Panc1 (cell line): ENCODE data around the gene RHBDD1. TPM values are rescaled to one million over a fixed set of nuclear protein-coding genes. Genes with fewer than 3 reads are reported as not detected.

Source experiments
- ATAC-seq: fragments of 200-7000 bp; cut with Tn5 transposase; 2 replicates; pipeline ENCODE4 v1.9.1; 2020; ENCODE audit warnings: mild to moderate bottlenecking, moderate library complexity
- BruUV-seq: library from RNA; stranded (reverse); fragments of 400-500 nt; replicated peaks from 2 replicates; lab custom pipeline; 2021; lab: Mats Ljungman, UMichigan
- CTCF ChIA-PET: fragments of 300-600 bp; sonication (Branson Sonifier 250); formaldehyde crosslinking; loops from one replicate; lab custom pipeline; 2022; ENCODE audit warnings: antibody characterized with exemption; lab: Charles Lee
- POLR2A ChIA-PET: fragments of 300-600 bp; sonication (Branson Sonifier 250); formaldehyde crosslinking; loops from one replicate; lab custom pipeline; 2022; ENCODE audit warnings: antibody characterized with exemption; lab: Charles Lee
- DNase-seq: peaks from one replicate; pipeline ENCODE4 v3.0.0-alpha.2; 2010; ENCODE audit warnings: low read depth, low spot score
- H3K27ac ChIP-seq: 2 replicates; pipeline ENCODE4 v1.5.1; 2011; ENCODE audit warnings: mild to moderate bottlenecking, low read length, inconsistent platforms
- H3K27me3 ChIP-seq: fragments of 200-500 bp; sonication (Bioruptor generic); 2 replicates; pipeline ENCODE4 v1.6.0; 2014; ENCODE audit warnings: low read length, inconsistent platforms; ENCODE audit not compliant: control insufficient read depth, insufficient read depth
- H3K36me3 ChIP-seq: fragments of 200-500 bp; sonication (Bioruptor generic); 2 replicates; pipeline ENCODE4 v1.5.1; 2014; ENCODE audit warnings: inconsistent platforms, mild to moderate bottlenecking, low read length, moderate library complexity; ENCODE audit not compliant: control insufficient read depth, insufficient read depth
- H3K4me1 ChIP-seq: 2 replicates; pipeline ENCODE4 v1.5.1; 2011; ENCODE audit warnings: inconsistent platforms, mild to moderate bottlenecking, low read length, moderate library complexity; ENCODE audit not compliant: control insufficient read depth, insufficient read depth
- H3K4me3 ChIP-seq, 2 experiments: 2 replicates each; pipeline ENCODE4 v1.5.1; 2011 to 2012; ENCODE audit warnings: low read depth in 2 of 2, low read length in 2 of 2, mild to moderate bottlenecking in 2 of 2, inconsistent platforms in 1 of 2, moderate library complexity in 1 of 2
- H3K9me3 ChIP-seq: fragments of 200-500 bp; sonication (Bioruptor generic); 2 replicates; pipeline ENCODE4 v1.5.1; 2014; ENCODE audit warnings: low read depth, mild to moderate bottlenecking, inconsistent platforms, low read length, moderate library complexity; ENCODE audit not compliant: control insufficient read depth, insufficient read depth
- POLR2AphosphoS5 ChIP-seq: IDR thresholded peaks from 2 replicates; pipeline ENCODE4 v1.6.1; 2012; ENCODE audit warnings: mild to moderate bottlenecking, low read depth, low read length, moderate library complexity
- SIN3A ChIP-seq: IDR thresholded peaks from 2 replicates; pipeline ENCODE4 v1.6.1; 2012; ENCODE audit warnings: low read depth, mild to moderate bottlenecking, low read length, moderate library complexity, borderline replicate concordance; ENCODE audit not compliant: insufficient read depth
- TCF7L2 ChIP-seq: IDR thresholded peaks from 2 replicates; pipeline ENCODE4 v1.6.1; 2011; ENCODE audit warnings: mild to moderate bottlenecking, low read depth, low read length, inconsistent platforms
- in situ Hi-C: cut with HindIII; loops from 2 replicates; pipeline ENCODE4 v1.10.0; 2016; ENCODE audit warnings: low sequenced_read_pairs, low pct_unique_long_range_greater_than_20kb
- intact Hi-C: fragments of 100-400 bp; cut with micrococcal nuclease; formaldehyde crosslinking; loops from one replicate; pipeline ENCODE4 v1.10.0; 2022; ENCODE audit not compliant: unreplicated experiment
- total RNA-seq: library from RNA; stranded (reverse); gene quantifications from one replicate; pipeline ENCODE4 v1.2.1, GENCODE V29; 2021; ENCODE audit not compliant: unreplicated experiment
- TF ChIP-seq, protein P1 (sequence below): fragments of 450-650 bp; IDR thresholded peaks from 2 replicates; pipeline ENCODE4 v1.5.1; 2017; ENCODE audit warnings: mild to moderate bottlenecking
- TF ChIP-seq, protein P2 (sequence below), 2 experiments: IDR thresholded peaks; 2 replicates each; pipeline ENCODE4 v1.6.1; 2011 to 2012; ENCODE audit warnings: low read depth in 2 of 2, control low read depth in 1 of 2, low read length in 1 of 2, mild to moderate bottlenecking in 1 of 2, moderate library complexity in 1 of 2; ENCODE audit not compliant: insufficient read depth in 1 of 2

RHBDD1 gene
- total RNA-seq, 1 experiment from 2014 or later: 25.3 TPM

DNA sequence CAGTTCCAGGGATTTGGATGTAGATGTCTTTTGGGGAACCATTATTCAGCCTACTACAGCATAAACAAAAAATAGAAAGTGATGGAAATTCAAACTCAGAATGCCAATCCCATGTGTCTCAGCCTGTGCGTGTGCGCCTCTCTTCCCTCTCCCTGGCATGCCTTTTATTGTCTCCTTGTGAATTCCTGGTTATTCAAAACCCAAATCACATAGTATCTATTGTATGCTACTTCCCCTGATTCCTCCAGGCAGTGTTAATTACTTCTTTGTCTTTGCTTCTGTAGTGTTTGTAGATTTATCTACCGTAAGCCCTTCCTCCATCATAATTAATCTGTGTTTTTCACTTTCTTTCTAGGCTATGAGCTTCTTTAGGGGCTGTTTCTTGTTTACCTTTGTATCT lies 38.9 kb downstream of the RHBDD1 start:
- Histone ChIP-seq H3K36me3 (no peaks in the 10 kb centered on the region), H3K4me1 (no peaks in the 10 kb centered on the region), H3K27me3 (no peaks in the 10 kb centered on the region), H3K9me3 (no peaks in the 10 kb centered on the region), H3K27ac (no peak overlapping the region), H3K4me3 (no peak overlapping the region)
- intact Hi-C loops (no loop called here), in situ Hi-C loops (no loop called here)
- ChIA-PET CTCF (no interaction called here), POLR2A (no interaction called here)
- BruUV-seq: no TSS peak
- no peak for ATAC-seq
- no peak for TF ChIP-seq SIN3A
- TF ChIP-seq, protein P1, sequence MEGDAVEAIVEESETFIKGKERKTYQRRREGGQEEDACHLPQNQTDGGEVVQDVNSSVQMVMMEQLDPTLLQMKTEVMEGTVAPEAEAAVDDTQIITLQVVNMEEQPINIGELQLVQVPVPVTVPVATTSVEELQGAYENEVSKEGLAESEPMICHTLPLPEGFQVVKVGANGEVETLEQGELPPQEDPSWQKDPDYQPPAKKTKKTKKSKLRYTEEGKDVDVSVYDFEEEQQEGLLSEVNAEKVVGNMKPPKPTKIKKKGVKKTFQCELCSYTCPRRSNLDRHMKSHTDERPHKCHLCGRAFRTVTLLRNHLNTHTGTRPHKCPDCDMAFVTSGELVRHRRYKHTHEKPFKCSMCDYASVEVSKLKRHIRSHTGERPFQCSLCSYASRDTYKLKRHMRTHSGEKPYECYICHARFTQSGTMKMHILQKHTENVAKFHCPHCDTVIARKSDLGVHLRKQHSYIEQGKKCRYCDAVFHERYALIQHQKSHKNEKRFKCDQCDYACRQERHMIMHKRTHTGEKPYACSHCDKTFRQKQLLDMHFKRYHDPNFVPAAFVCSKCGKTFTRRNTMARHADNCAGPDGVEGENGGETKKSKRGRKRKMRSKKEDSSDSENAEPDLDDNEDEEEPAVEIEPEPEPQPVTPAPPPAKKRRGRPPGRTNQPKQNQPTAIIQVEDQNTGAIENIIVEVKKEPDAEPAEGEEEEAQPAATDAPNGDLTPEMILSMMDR: no peak
- TF ChIP-seq POLR2AphosphoS5: no peak
- TF ChIP-seq, protein P2, sequence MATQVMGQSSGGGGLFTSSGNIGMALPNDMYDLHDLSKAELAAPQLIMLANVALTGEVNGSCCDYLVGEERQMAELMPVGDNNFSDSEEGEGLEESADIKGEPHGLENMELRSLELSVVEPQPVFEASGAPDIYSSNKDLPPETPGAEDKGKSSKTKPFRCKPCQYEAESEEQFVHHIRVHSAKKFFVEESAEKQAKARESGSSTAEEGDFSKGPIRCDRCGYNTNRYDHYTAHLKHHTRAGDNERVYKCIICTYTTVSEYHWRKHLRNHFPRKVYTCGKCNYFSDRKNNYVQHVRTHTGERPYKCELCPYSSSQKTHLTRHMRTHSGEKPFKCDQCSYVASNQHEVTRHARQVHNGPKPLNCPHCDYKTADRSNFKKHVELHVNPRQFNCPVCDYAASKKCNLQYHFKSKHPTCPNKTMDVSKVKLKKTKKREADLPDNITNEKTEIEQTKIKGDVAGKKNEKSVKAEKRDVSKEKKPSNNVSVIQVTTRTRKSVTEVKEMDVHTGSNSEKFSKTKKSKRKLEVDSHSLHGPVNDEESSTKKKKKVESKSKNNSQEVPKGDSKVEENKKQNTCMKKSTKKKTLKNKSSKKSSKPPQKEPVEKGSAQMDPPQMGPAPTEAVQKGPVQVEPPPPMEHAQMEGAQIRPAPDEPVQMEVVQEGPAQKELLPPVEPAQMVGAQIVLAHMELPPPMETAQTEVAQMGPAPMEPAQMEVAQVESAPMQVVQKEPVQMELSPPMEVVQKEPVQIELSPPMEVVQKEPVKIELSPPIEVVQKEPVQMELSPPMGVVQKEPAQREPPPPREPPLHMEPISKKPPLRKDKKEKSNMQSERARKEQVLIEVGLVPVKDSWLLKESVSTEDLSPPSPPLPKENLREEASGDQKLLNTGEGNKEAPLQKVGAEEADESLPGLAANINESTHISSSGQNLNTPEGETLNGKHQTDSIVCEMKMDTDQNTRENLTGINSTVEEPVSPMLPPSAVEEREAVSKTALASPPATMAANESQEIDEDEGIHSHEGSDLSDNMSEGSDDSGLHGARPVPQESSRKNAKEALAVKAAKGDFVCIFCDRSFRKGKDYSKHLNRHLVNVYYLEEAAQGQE (IDR thresholded peaks at IDR 0.05; ENCODE audit: insufficient read depth in 1 of 2, low read depth in 2 of 2, low read length in 1 of 2): no peak
- TF ChIP-seq TCF7L2: no peak
- no peak for DNase-seq

DNA sequence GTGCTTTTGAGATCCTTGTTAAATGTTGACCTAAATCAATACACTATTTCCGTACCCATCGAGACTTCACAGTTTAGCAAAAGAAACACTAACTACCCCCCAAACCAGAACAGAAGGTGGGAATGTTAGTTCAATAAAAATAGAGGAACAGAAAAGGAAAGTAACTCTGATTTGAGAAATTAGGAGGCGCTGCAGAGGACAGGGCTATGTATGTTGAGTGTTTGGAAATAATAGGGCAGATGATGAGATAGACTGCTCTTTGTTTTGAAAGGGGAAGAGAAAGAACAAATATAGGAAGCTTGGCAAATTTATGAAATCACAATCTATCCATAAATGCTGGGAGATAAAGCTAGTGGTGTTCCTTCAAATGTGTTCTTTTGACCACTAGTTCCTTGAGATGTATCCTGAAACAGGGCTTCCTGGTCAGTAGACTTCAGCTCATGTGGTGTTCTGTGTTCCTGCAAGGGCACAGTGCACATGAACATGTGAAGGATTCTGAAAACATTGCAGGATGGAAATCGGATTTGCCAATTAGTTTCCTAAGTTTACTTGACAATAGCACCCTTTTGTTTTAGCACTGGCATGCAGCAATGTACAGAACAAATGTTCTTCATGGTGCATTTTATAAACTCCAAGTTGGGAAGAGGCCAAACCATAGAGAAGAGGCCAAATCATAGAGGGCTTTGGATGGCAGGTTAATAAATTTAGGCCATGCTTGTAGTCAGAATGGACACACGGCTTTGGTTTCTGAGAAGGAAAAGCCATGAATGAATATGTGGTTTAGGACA lies 39.8 kb downstream of the RHBDD1 start:
- TF ChIP-seq, protein P1: no peak
- TF ChIP-seq, protein P2 (IDR thresholded peaks at IDR 0.05; ENCODE audit: insufficient read depth in 1 of 2, low read depth in 2 of 2, low read length in 1 of 2): no peak
- TF ChIP-seq SIN3A: no peak
- no peak for TF ChIP-seq TCF7L2
- TF ChIP-seq POLR2AphosphoS5: no peak
- ATAC-seq (no peak), DNase-seq (no peak)
- ChIA-PET POLR2A (no interaction called here), CTCF (no interaction called here)
- Histone ChIP-seq H3K27ac (no peak overlapping the region), H3K4me1 (no peaks in the 10 kb centered on the region), H3K9me3 (no peaks in the 10 kb centered on the region), H3K4me3 (no peak overlapping the region), H3K27me3 (no peaks in the 10 kb centered on the region), H3K36me3 (no peaks in the 10 kb centered on the region)
- BruUV-seq: no TSS peak
- intact Hi-C loops (no loop called here), in situ Hi-C loops (no loop called here)
